ENCODE measurements around the gene HAT1.

HAT1 gene

GRCh38 chr2:171923206-171923605 is 945 bp downstream of the HAT1 start:
- DNase-seq (ENCODE audit: extremely low read depth, insufficient read length) = no peak
- TF ChIP-seq CTCF (IDR thresholded peaks at IDR 0.05; ENCODE audit: insufficient read depth, low read length, poor library complexity, severe bottlenecking) = no peak

GRCh38 chr2:171924170-171924942 is 2.1 kb downstream of the HAT1 start:
- no peak for TF ChIP-seq CTCF (IDR thresholded peaks at IDR 0.05; ENCODE audit: insufficient read depth, low read length, poor library complexity, severe bottlenecking)
- H3K36me3 ChIP-seq (ENCODE audit: control insufficient read depth, insufficient read depth, low read length) = no peaks in the 10 kb centered on the region
- no peak overlapping the region for H3K4me3 ChIP-seq (replicated peaks; ENCODE audit: low read depth, low read length)
- H3K27me3 ChIP-seq (replicated peaks; ENCODE audit: control insufficient read depth, insufficient read depth, low read length) = no peaks in the 10 kb centered on the region
- DNase-seq (ENCODE audit: extremely low read depth, insufficient read length) = no peak

More at GRCh38 chr2:171923206-171923605, 945 bp downstream of the HAT1 start:
- H3K36me3 ChIP-seq (ENCODE audit: control insufficient read depth, insufficient read depth, low read length) = no peaks in the 10 kb centered on the region
- no peaks in the 10 kb centered on the region for H3K27me3 ChIP-seq (replicated peaks; ENCODE audit: control insufficient read depth, insufficient read depth, low read length)
- H3K4me3 ChIP-seq (replicated peaks; ENCODE audit: low read depth, low read length) = peak overlapping the region; percentile 73

GRCh38 chr2:171930385-171930784 is 8.1 kb downstream of the HAT1 start:
- no peak for TF ChIP-seq CTCF (IDR thresholded peaks at IDR 0.05; ENCODE audit: insufficient read depth, low read length, poor library complexity, severe bottlenecking)
- Histone ChIP-seq H3K4me3 (replicated peaks; ENCODE audit: low read depth, low read length) (no peak overlapping the region), H3K36me3 (ENCODE audit: control insufficient read depth, insufficient read depth, low read length) (peaks cover 2% of the 10 kb centered on the region), H3K27me3 (replicated peaks; ENCODE audit: control insufficient read depth, insufficient read depth, low read length) (no peaks in the 10 kb centered on the region)
- no peak for DNase-seq (ENCODE audit: extremely low read depth, insufficient read length)

- H3K27me3 ChIP-seq (replicated peaks; ENCODE audit: control insufficient read depth, insufficient read depth, low read length) = no peaks in the 10 kb centered on the region
- no peak for TF ChIP-seq CTCF (IDR thresholded peaks at IDR 0.05; ENCODE audit: insufficient read depth, low read length, poor library complexity, severe bottlenecking)
- no peak overlapping the region for H3K4me3 ChIP-seq (replicated peaks; ENCODE audit: low read depth, low read length)
- no peak for DNase-seq (ENCODE audit: extremely low read depth, insufficient read length)
- peaks cover 3% of the 10 kb centered on the region for H3K36me3 ChIP-seq (ENCODE audit: control insufficient read depth, insufficient read depth, low read length)
Observed at GRCh38 chr2:171939058-171939742, 16.9 kb downstream of the HAT1 start.

- Histone ChIP-seq H3K27me3 (replicated peaks; ENCODE audit: control insufficient read depth, insufficient read depth, low read length) (no peaks in the 10 kb centered on the region), H3K36me3 (ENCODE audit: control insufficient read depth, insufficient read depth, low read length) (peaks cover 3% of the 10 kb centered on the region), H3K4me3 (replicated peaks; ENCODE audit: low read depth, low read length) (no peak overlapping the region)
- no peak for TF ChIP-seq CTCF (IDR thresholded peaks at IDR 0.05; ENCODE audit: insufficient read depth, low read length, poor library complexity, severe bottlenecking)
- no peak for DNase-seq (ENCODE audit: extremely low read depth, insufficient read length)
Observed at GRCh38 chr2:171939743-171940071, 17.4 kb downstream of the HAT1 start.
